GM23338 (cell line): ENCODE measurements around the gene FAAH. TPM values are rescaled to one million over a fixed set of nuclear protein-coding genes. Genes with fewer than 3 reads are reported as not detected.

Source experiments
- ATAC-seq: fragments of 200-7000 bp; cut with Tn5 transposase; 3 replicates; pipeline ENCODE4 v1.9.1; 2020
- DNase-seq: peaks from one replicate; pipeline ENCODE4 v3.0.0-alpha.2; 2015; ENCODE audit warnings: low spot score
- H2AFZ ChIP-seq: fragments of 200-600 bp; sonication (generic); 2 replicates; pipeline ENCODE4 v1.8.0; 2016; ENCODE audit warnings: antibody characterized with exemption, mild to moderate bottlenecking, moderate library complexity
- H3F3A ChIP-seq: fragments of 200-600 bp; sonication (generic); replicated peaks from 2 replicates; pipeline ENCODE4 v1.8.0; 2017; ENCODE audit warnings: antibody characterized with exemption, mixed run types, low read depth
- H3K27ac ChIP-seq: fragments of 200-600 bp; sonication (generic); 2 replicates; pipeline ENCODE4 v1.6.1; 2016; ENCODE audit warnings: low read depth
- H3K27me3 ChIP-seq: fragments of 200-600 bp; sonication (generic); 2 replicates; pipeline ENCODE4 v1.8.0; 2016; ENCODE audit warnings: mild to moderate bottlenecking, mixed run types, moderate library complexity; ENCODE audit not compliant: insufficient read depth
- H3K36me3 ChIP-seq: fragments of 200-600 bp; sonication (generic); 2 replicates; pipeline ENCODE4 v1.8.0; 2016; ENCODE audit warnings: mild to moderate bottlenecking; ENCODE audit not compliant: insufficient read depth
- H3K4me1 ChIP-seq: fragments of 200-600 bp; sonication (generic); 2 replicates; pipeline ENCODE4 v1.8.0; 2016; ENCODE audit warnings: mild to moderate bottlenecking, moderate library complexity; ENCODE audit not compliant: insufficient read depth
- H3K4me2 ChIP-seq: fragments of 200-600 bp; sonication (generic); 2 replicates; pipeline ENCODE4 v1.7.1; 2017; ENCODE audit warnings: mixed run types
- H3K4me3 ChIP-seq: fragments of 200-600 bp; sonication (generic); 2 replicates; pipeline ENCODE4 v1.6.1; 2016; ENCODE audit warnings: mixed run types
- H3K79me2 ChIP-seq: fragments of 200-600 bp; sonication (generic); replicated peaks from 2 replicates; pipeline ENCODE4 v1.8.0; 2017; ENCODE audit warnings: mild to moderate bottlenecking; ENCODE audit not compliant: insufficient read depth
- H3K9me2 ChIP-seq: fragments of 200-600 bp; sonication (generic); 2 replicates; pipeline ENCODE4 v1.8.0; 2017; ENCODE audit not compliant: insufficient read depth
- H4K20me1 ChIP-seq: fragments of 200-600 bp; sonication (generic); replicated peaks from 2 replicates; pipeline ENCODE4 v1.8.0; 2017; ENCODE audit warnings: mild to moderate bottlenecking; ENCODE audit not compliant: insufficient read depth
- H3K27ac Mint-ChIP-seq: 2 replicates; pipeline ENCODE4 v1.8.0; 2020; ENCODE audit warnings: inconsistent platforms, mild to moderate bottlenecking, moderate library complexity, mixed read lengths
- H3K27me3 Mint-ChIP-seq: 3 replicates; pipeline ENCODE4 v1.8.0; 2022; ENCODE audit warnings: low read depth, mild to moderate bottlenecking, moderate library complexity, mixed read lengths, inconsistent platforms; ENCODE audit not compliant: insufficient read depth, poor library complexity
- H3K36me3 Mint-ChIP-seq: 3 replicates; pipeline ENCODE4 v1.8.0; 2021; ENCODE audit warnings: low read depth, mild to moderate bottlenecking, inconsistent platforms, moderate library complexity, mixed read lengths
- H3K4me1 Mint-ChIP-seq: 3 replicates; pipeline ENCODE4 v1.8.0; 2020; ENCODE audit warnings: mild to moderate bottlenecking, inconsistent platforms, mixed read lengths
- H3K4me3 Mint-ChIP-seq: 3 replicates; pipeline ENCODE4 v1.8.0; 2021; ENCODE audit warnings: moderate library complexity, mild to moderate bottlenecking, inconsistent platforms, mixed read lengths
- H3K9me3 Mint-ChIP-seq: 3 replicates; pipeline ENCODE4 v1.8.0; 2020; ENCODE audit warnings: moderate library complexity, mild to moderate bottlenecking, inconsistent platforms, mixed read lengths
- CREB1 ChIP-seq: fragments of 250-450 bp; sonication (Bioruptor Pico); IDR thresholded peaks from 2 replicates; pipeline ENCODE4 v1.5.0; 2020; ENCODE audit warnings: low read depth, mild to moderate bottlenecking, moderate library complexity
- EZH2 ChIP-seq: fragments of 200-600 bp; sonication (generic); IDR thresholded peaks from one replicate; pipeline ENCODE4 v1.8.0; 2017; ENCODE audit warnings: antibody characterized with exemption, mild to moderate bottlenecking, low read depth; ENCODE audit not compliant: unreplicated experiment
- EZH2phosphoT487 ChIP-seq: fragments of 200-600 bp; sonication (generic); IDR thresholded peaks from one replicate; pipeline ENCODE4 v1.8.1; 2018; ENCODE audit warnings: antibody characterized with exemption; ENCODE audit not compliant: unreplicated experiment
- NANOG ChIP-seq: IDR thresholded peaks from 2 replicates; pipeline ENCODE4 v1.6.1; 2016; ENCODE audit warnings: antibody characterized with exemption, borderline replicate concordance
- ZNF331 ChIP-seq: fragments of 250-450 bp; sonication (Bioruptor Pico); IDR thresholded peaks from 2 replicates; pipeline ENCODE4 v1.5.0; 2020; ENCODE audit warnings: low read depth, mild to moderate bottlenecking, moderate library complexity
- polyA plus RNA-seq: library from polyadenylated mRNA; unstranded; fragments of >200 nt; fragmentation: Nextera tagmentation; extraction: Ambion mirVana; gene quantifications from 2 replicates; pipeline ENCODE4 v1.2.1, GENCODE V29; 2016
- total RNA-seq: library from RNA; depleted of rRNA; stranded (reverse); fragments of >200 nt; shearing (Covaris generic); gene quantifications from 2 replicates; pipeline ENCODE4 v1.2.3, GENCODE V29; 2014
- TF ChIP-seq, protein P1 (sequence below), 2 experiments: fragments of 200-600 bp in 1 of 2; sonication (generic) in 1 of 2; conservative IDR thresholded peaks; 2 replicates each; pipeline versions ENCODE4 v1.5.1 to v1.6.1; 2016 to 2017; ENCODE audit warnings: antibody characterized with exemption in 2 of 2, low read depth in 2 of 2, mild to moderate bottlenecking in 2 of 2, moderate library complexity in 1 of 2
- TF ChIP-seq, protein P2 (sequence below): fragments of 250-450 bp; sonication (Bioruptor Pico); IDR thresholded peaks from 2 replicates; pipeline ENCODE4 v1.5.0; 2020; ENCODE audit warnings: mild to moderate bottlenecking, moderate library complexity
- TF ChIP-seq, protein P3 (sequence below): IDR thresholded peaks from 2 replicates; pipeline ENCODE4 v1.6.1; 2016; ENCODE audit warnings: antibody characterized with exemption
- TF ChIP-seq, protein P4 (sequence below): IDR thresholded peaks from one replicate; pipeline ENCODE4 v1.6.1; 2018; ENCODE audit warnings: antibody characterized with exemption; ENCODE audit not compliant: unreplicated experiment

The FAAH gene
- total and polyA plus RNA-seq, 2 experiments from 2014 or later: 10.7 to 24.0 TPM

DNA sequence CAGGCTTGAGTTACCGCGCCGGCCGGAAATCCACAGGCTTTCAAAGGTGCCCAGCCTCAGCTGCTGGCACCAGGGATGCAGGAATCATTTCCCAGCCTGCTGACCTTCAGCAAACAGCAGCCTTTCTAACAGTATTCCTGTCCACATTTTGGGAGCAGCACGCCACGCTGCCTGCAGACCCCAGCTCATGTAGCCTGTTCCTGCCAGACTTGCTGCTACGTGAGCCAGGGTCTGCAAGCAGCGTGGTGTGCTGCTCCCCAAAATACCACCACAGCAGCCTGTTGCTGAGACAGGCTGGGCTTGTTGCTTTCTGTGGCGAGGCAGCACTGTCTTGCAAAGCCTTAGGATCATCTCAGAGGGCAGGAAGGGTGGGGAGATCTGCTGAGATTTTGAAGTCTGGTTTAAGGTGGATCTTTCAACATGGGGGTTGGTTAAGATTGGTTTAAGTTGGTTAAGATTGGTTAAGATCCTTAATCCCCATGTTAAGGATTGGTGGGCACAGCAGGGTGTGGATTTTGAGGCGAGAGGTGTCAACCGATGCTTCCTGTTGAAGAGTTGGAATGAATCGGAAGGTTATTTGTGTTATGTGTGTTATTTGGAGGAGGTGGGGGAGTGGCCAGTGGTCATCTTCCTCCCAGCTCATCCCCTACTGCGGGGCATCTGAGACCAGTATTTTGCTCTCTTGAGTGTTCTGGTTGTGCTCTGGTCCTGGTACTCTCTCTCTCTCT lies 12.9 kb downstream of the FAAH start:
- peak overlapping the region; percentile 58 for H3K4me3 Mint-ChIP-seq
- H3K4me3 ChIP-seq: peak overlapping the region; percentile 43
- H3K27ac Mint-ChIP-seq: no peak overlapping the region
- peak; percentile 17 for ATAC-seq
- no peak for TF ChIP-seq ZNF331 (CRISPR knock-in tag)
- TF ChIP-seq, protein P1, sequence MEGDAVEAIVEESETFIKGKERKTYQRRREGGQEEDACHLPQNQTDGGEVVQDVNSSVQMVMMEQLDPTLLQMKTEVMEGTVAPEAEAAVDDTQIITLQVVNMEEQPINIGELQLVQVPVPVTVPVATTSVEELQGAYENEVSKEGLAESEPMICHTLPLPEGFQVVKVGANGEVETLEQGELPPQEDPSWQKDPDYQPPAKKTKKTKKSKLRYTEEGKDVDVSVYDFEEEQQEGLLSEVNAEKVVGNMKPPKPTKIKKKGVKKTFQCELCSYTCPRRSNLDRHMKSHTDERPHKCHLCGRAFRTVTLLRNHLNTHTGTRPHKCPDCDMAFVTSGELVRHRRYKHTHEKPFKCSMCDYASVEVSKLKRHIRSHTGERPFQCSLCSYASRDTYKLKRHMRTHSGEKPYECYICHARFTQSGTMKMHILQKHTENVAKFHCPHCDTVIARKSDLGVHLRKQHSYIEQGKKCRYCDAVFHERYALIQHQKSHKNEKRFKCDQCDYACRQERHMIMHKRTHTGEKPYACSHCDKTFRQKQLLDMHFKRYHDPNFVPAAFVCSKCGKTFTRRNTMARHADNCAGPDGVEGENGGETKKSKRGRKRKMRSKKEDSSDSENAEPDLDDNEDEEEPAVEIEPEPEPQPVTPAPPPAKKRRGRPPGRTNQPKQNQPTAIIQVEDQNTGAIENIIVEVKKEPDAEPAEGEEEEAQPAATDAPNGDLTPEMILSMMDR (conservative IDR thresholded peaks at IDR 0.05; ENCODE audit: low read depth in 2 of 2): no peak
- no peak for TF ChIP-seq EZH2phosphoT487
- no peak for TF ChIP-seq EZH2
- TF ChIP-seq, protein P2, sequence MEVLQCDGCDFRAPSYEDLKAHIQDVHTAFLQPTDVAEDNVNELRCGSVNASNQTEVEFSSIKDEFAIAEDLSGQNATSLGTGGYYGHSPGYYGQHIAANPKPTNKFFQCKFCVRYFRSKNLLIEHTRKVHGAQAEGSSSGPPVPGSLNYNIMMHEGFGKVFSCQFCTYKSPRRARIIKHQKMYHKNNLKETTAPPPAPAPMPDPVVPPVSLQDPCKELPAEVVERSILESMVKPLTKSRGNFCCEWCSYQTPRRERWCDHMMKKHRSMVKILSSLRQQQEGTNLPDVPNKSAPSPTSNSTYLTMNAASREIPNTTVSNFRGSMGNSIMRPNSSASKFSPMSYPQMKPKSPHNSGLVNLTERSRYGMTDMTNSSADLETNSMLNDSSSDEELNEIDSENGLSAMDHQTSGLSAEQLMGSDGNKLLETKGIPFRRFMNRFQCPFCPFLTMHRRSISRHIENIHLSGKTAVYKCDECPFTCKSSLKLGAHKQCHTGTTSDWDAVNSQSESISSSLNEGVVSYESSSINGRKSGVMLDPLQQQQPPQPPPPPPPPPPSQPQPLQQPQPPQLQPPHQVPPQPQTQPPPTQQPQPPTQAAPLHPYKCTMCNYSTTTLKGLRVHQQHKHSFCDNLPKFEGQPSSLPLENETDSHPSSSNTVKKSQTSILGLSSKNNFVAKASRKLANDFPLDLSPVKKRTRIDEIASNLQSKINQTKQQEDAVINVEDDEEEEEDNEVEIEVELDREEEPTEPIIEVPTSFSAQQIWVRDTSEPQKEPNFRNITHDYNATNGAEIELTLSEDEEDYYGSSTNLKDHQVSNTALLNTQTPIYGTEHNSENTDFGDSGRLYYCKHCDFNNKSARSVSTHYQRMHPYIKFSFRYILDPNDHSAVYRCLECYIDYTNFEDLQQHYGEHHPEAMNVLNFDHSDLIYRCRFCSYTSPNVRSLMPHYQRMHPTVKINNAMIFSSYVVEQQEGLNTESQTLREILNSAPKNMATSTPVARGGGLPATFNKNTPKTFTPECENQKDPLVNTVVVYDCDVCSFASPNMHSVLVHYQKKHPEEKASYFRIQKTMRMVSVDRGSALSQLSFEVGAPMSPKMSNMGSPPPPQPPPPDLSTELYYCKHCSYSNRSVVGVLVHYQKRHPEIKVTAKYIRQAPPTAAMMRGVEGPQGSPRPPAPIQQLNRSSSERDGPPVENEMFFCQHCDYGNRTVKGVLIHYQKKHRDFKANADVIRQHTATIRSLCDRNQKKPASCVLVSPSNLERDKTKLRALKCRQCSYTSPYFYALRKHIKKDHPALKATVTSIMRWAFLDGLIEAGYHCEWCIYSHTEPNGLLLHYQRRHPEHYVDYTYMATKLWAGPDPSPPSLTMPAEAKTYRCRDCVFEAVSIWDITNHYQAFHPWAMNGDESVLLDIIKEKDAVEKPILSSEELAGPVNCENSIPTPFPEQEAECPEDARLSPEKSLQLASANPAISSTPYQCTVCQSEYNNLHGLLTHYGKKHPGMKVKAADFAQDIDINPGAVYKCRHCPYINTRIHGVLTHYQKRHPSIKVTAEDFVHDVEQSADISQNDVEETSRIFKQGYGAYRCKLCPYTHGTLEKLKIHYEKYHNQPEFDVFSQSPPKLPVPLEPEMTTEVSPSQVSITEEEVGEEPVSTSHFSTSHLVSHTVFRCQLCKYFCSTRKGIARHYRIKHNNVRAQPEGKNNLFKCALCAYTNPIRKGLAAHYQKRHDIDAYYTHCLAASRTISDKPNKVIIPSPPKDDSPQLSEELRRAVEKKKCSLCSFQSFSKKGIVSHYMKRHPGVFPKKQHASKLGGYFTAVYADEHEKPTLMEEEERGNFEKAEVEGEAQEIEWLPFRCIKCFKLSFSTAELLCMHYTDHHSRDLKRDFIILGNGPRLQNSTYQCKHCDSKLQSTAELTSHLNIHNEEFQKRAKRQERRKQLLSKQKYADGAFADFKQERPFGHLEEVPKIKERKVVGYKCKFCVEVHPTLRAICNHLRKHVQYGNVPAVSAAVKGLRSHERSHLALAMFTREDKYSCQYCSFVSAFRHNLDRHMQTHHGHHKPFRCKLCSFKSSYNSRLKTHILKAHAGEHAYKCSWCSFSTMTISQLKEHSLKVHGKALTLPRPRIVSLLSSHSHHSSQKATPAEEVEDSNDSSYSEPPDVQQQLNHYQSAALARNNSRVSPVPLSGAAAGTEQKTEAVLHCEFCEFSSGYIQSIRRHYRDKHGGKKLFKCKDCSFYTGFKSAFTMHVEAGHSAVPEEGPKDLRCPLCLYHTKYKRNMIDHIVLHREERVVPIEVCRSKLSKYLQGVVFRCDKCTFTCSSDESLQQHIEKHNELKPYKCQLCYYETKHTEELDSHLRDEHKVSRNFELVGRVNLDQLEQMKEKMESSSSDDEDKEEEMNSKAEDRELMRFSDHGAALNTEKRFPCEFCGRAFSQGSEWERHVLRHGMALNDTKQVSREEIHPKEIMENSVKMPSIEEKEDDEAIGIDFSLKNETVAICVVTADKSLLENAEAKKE (CRISPR knock-in tag): no peak
- TF ChIP-seq, protein P3, sequence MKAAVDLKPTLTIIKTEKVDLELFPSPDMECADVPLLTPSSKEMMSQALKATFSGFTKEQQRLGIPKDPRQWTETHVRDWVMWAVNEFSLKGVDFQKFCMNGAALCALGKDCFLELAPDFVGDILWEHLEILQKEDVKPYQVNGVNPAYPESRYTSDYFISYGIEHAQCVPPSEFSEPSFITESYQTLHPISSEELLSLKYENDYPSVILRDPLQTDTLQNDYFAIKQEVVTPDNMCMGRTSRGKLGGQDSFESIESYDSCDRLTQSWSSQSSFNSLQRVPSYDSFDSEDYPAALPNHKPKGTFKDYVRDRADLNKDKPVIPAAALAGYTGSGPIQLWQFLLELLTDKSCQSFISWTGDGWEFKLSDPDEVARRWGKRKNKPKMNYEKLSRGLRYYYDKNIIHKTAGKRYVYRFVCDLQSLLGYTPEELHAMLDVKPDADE: no peak
- no peak for TF ChIP-seq NANOG
- TF ChIP-seq, protein P4, sequence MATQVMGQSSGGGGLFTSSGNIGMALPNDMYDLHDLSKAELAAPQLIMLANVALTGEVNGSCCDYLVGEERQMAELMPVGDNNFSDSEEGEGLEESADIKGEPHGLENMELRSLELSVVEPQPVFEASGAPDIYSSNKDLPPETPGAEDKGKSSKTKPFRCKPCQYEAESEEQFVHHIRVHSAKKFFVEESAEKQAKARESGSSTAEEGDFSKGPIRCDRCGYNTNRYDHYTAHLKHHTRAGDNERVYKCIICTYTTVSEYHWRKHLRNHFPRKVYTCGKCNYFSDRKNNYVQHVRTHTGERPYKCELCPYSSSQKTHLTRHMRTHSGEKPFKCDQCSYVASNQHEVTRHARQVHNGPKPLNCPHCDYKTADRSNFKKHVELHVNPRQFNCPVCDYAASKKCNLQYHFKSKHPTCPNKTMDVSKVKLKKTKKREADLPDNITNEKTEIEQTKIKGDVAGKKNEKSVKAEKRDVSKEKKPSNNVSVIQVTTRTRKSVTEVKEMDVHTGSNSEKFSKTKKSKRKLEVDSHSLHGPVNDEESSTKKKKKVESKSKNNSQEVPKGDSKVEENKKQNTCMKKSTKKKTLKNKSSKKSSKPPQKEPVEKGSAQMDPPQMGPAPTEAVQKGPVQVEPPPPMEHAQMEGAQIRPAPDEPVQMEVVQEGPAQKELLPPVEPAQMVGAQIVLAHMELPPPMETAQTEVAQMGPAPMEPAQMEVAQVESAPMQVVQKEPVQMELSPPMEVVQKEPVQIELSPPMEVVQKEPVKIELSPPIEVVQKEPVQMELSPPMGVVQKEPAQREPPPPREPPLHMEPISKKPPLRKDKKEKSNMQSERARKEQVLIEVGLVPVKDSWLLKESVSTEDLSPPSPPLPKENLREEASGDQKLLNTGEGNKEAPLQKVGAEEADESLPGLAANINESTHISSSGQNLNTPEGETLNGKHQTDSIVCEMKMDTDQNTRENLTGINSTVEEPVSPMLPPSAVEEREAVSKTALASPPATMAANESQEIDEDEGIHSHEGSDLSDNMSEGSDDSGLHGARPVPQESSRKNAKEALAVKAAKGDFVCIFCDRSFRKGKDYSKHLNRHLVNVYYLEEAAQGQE: no peak
- no peak for TF ChIP-seq CREB1 (CRISPR knock-in tag)
- peak; percentile 47 for DNase-seq
- H3K4me1 ChIP-seq: peaks cover 20% of the 10 kb centered on the region
- H3F3A ChIP-seq: no peaks in the 10 kb centered on the region
- H3K4me1 Mint-ChIP-seq: peaks cover 16% of the 10 kb centered on the region
- no peaks in the 10 kb centered on the region for H3K9me2 ChIP-seq
- 0 out of 2 replicates have a peak overlapping the region, but pooled peaks have one; percentile 3 for H3K27ac ChIP-seq
- no peaks in the 10 kb centered on the region for H3K79me2 ChIP-seq
- H3K9me3 Mint-ChIP-seq: no peaks in the 10 kb centered on the region; the same call in 2 of the 3 replicates
- H3K4me2 ChIP-seq: peak overlapping the region; percentile 68
- H3K27me3 Mint-ChIP-seq: peaks cover 21% of the 10 kb centered on the region
- no peaks in the 10 kb centered on the region; the same call in 1 of the 2 replicates for H3K36me3 ChIP-seq
- no peaks in the 10 kb centered on the region; the same call in 1 of the 3 replicates for H3K36me3 Mint-ChIP-seq
- no peaks in the 10 kb centered on the region for H3K27me3 ChIP-seq
- H2AFZ ChIP-seq: peak overlapping the region; percentile 28; the same call in 1 of the 2 replicates
- no peaks in the 10 kb centered on the region for H4K20me1 ChIP-seq
